Caco-2 (cell line): ENCODE measurements around the gene KCNK13. TPM values are rescaled to one million over a fixed set of nuclear protein-coding genes. Genes with fewer than 3 reads are reported as not detected.

Experiments used
- BruUV-seq: library from RNA; stranded (reverse); fragments of 400-500 nt; replicated peaks from 2 replicates; lab custom pipeline; 2021; lab: Mats Ljungman, UMichigan
- CTCF ChIA-PET: fragments of 300-600 bp; sonication (Branson Sonifier 250); formaldehyde crosslinking; loops from one replicate; lab custom pipeline; 2022; ENCODE audit warnings: antibody characterized with exemption; lab: Charles Lee
- POLR2A ChIA-PET: fragments of 300-600 bp; sonication (Branson Sonifier 250); formaldehyde crosslinking; loops from one replicate; lab custom pipeline; 2022; ENCODE audit warnings: antibody characterized with exemption; lab: Charles Lee
- DNase-seq, 2 experiments: peaks; one replicate each; pipeline versions ENCODE4 v3.0.0 to v3.0.0-alpha.2; 2020 to 2022
- H3K27me3 ChIP-seq: replicated peaks from 2 replicates; pipeline ENCODE4 v1.6.0; 2011; ENCODE audit warnings: low read length; ENCODE audit not compliant: control insufficient read depth, insufficient read depth
- H3K36me3 ChIP-seq: 2 replicates; pipeline ENCODE4 v1.5.1; 2011; ENCODE audit warnings: low read length; ENCODE audit not compliant: control insufficient read depth, insufficient read depth
- H3K4me1 ChIP-seq: fragments of 250-450 bp; sonication (Bioruptor Pico); 2 replicates; pipeline ENCODE4 v1.5.1; 2020; ENCODE audit warnings: mild to moderate bottlenecking
- H3K4me3 ChIP-seq: 2 replicates; pipeline ENCODE4 v1.5.1; 2011; ENCODE audit warnings: low read depth, mild to moderate bottlenecking, control low read depth, low read length
- H3K9me3 ChIP-seq: fragments of 250-450 bp; sonication (Bioruptor Pico); 2 replicates; pipeline ENCODE4 v1.5.1; 2020; ENCODE audit warnings: mild to moderate bottlenecking, moderate library complexity
- H3K27ac Mint-ChIP-seq: one replicate; pipeline ENCODE4 v1.8.0; 2022; ENCODE audit warnings: mixed read lengths; ENCODE audit not compliant: unreplicated experiment
- H3K27me3 Mint-ChIP-seq: one replicate; pipeline ENCODE4 v1.8.0; 2022; ENCODE audit warnings: mixed read lengths; ENCODE audit not compliant: insufficient read depth, unreplicated experiment
- H3K36me3 Mint-ChIP-seq: one replicate; pipeline ENCODE4 v1.8.0; 2022; ENCODE audit warnings: mild to moderate bottlenecking, mixed read lengths; ENCODE audit not compliant: insufficient read depth, unreplicated experiment
- H3K4me1 Mint-ChIP-seq: one replicate; pipeline ENCODE4 v1.8.0; 2022; ENCODE audit warnings: low read depth, mixed read lengths; ENCODE audit not compliant: unreplicated experiment
- H3K4me3 Mint-ChIP-seq: one replicate; pipeline ENCODE4 v1.8.0; 2022; ENCODE audit warnings: mild to moderate bottlenecking, moderate library complexity, mixed read lengths; ENCODE audit not compliant: unreplicated experiment
- H3K9me3 Mint-ChIP-seq: one replicate; pipeline ENCODE4 v1.8.0; 2022; ENCODE audit warnings: mixed read lengths; ENCODE audit not compliant: unreplicated experiment
- CTCF ChIP-seq, 2 experiments: fragments of 200-600 bp in 1 of 2; IDR thresholded peaks; 1 replicate in 1 of 2; 2 replicates in 1 of 2; pipeline versions ENCODE4 v1.5.1 to v1.8.0; 2011 to 2022; ENCODE audit warnings: antibody characterized with exemption in 1 of 2, control low read depth in 1 of 2, inconsistent platforms in 1 of 2, low read depth in 1 of 2, low read length in 1 of 2, mild to moderate bottlenecking in 1 of 2, moderate library complexity in 1 of 2; ENCODE audit not compliant: insufficient read depth in 1 of 2, severe bottlenecking in 1 of 2, unreplicated experiment in 1 of 2
- intact Hi-C: fragments of 100-400 bp; cut with micrococcal nuclease; formaldehyde crosslinking; loops from one replicate; pipeline ENCODE4 v1.10.0; 2022; ENCODE audit not compliant: unreplicated experiment
- total RNA-seq: library from RNA; stranded (reverse); gene quantifications from 2 replicates; pipeline ENCODE4 v1.2.3, GENCODE V29; 2022

KCNK13 gene
- total RNA-seq, 1 experiment from 2014 or later = not detected

GRCh38 chr14:90093942-90094595 lies 32.3 kb downstream of the KCNK13 start:
- no peaks in the 10 kb centered on the region for H3K4me1 Mint-ChIP-seq
- no peak for TF ChIP-seq CTCF (IDR thresholded peaks at IDR 0.05; ENCODE audit: insufficient read depth in 1 of 2, low read depth in 1 of 2, low read length in 1 of 2, severe bottlenecking in 1 of 2, unreplicated experiment in 1 of 2)
- H3K9me3 Mint-ChIP-seq = no peaks in the 10 kb centered on the region
- H3K27me3 Mint-ChIP-seq = peaks cover 4% of the 10 kb centered on the region
- ChIA-PET CTCF (no interaction called here), POLR2A (no interaction called here)
- H3K9me3 ChIP-seq = no peaks in the 10 kb centered on the region
- no TSS peak for BruUV-seq
- H3K36me3 Mint-ChIP-seq = no peaks in the 10 kb centered on the region
- no peak overlapping the region for H3K27ac Mint-ChIP-seq
- H3K36me3 ChIP-seq = no peaks in the 10 kb centered on the region
- intact Hi-C loops = no loop called here
- no peak overlapping the region for H3K4me3 ChIP-seq
- no peaks in the 10 kb centered on the region for H3K27me3 ChIP-seq
- DNase-seq = no peak
- H3K4me1 ChIP-seq = no peaks in the 10 kb centered on the region
- H3K4me3 Mint-ChIP-seq = no peak overlapping the region

- Histone ChIP-seq H3K4me1 (no peaks in the 10 kb centered on the region), H3K36me3 (no peaks in the 10 kb centered on the region), H3K9me3 (no peaks in the 10 kb centered on the region), H3K27me3 (no peaks in the 10 kb centered on the region), H3K4me3 (no peak overlapping the region)
- DNase-seq = no peak
- BruUV-seq = no TSS peak
- ChIA-PET POLR2A (no interaction called here), CTCF (no interaction called here)
- intact Hi-C loops = no loop called here
- Mint-ChIP-seq H3K27me3 (peaks cover 4% of the 10 kb centered on the region), H3K4me1 (no peaks in the 10 kb centered on the region), H3K36me3 (no peaks in the 10 kb centered on the region), H3K27ac (no peak overlapping the region), H3K9me3 (no peaks in the 10 kb centered on the region), H3K4me3 (no peak overlapping the region)
- no peak for TF ChIP-seq CTCF (IDR thresholded peaks at IDR 0.05; ENCODE audit: insufficient read depth in 1 of 2, low read depth in 1 of 2, low read length in 1 of 2, severe bottlenecking in 1 of 2, unreplicated experiment in 1 of 2)
These were observed 33.3 kb downstream of the KCNK13 start for GRCh38 chr14:90095096-90095495.

- Mint-ChIP-seq H3K36me3 (no peaks in the 10 kb centered on the region), H3K9me3 (no peaks in the 10 kb centered on the region), H3K4me3 (no peak overlapping the region), H3K27me3 (peaks cover 4% of the 10 kb centered on the region), H3K27ac (no peak overlapping the region), H3K4me1 (no peaks in the 10 kb centered on the region)
- ChIA-PET CTCF (no interaction called here), POLR2A (no interaction called here)
- intact Hi-C loops = no loop called here
- no peak overlapping the region for H3K4me3 ChIP-seq
- no peaks in the 10 kb centered on the region for H3K4me1 ChIP-seq
- DNase-seq = no peak
- no TSS peak for BruUV-seq
- TF ChIP-seq CTCF (IDR thresholded peaks at IDR 0.05; ENCODE audit: insufficient read depth in 1 of 2, low read depth in 1 of 2, low read length in 1 of 2, severe bottlenecking in 1 of 2, unreplicated experiment in 1 of 2) = no peak
- H3K27me3 ChIP-seq = no peaks in the 10 kb centered on the region
- no peaks in the 10 kb centered on the region for H3K36me3 ChIP-seq
- H3K9me3 ChIP-seq = no peaks in the 10 kb centered on the region
These were observed 34.8 kb downstream of the KCNK13 start for GRCh38 chr14:90096566-90096965.
